K562 (cell line): ENCODE data around the gene THAP11. TPM values are rescaled to one million over a fixed set of nuclear protein-coding genes. Genes with fewer than 3 reads are reported as not detected.
A peak's percentile ranks its signal among the peaks of the same experiment; 100 is the strongest.

Experiments used
- ATF1 ChIP-seq, 2 experiments: fragments of 450-650 bp in 1 of 2; IDR thresholded peaks; 2 replicates each; pipeline ENCODE4 v1.6.1; 2016; ENCODE audit warnings: missing compliant biosample characterization in 1 of 2, missing genetic modification characterization in 1 of 2
- BACH1 ChIP-seq: fragments of 200-800 bp; sonication (Bioruptor generic); IDR thresholded peaks from 2 replicates; pipeline ENCODE4 v1.6.1; 2016; ENCODE audit warnings: missing genetic modification characterization, missing compliant biosample characterization
- EP300 ChIP-seq: IDR thresholded peaks from 2 replicates; pipeline ENCODE4 v1.6.1; 2012; ENCODE audit warnings: low read length, improper control_type of control experiment
- ETV6 ChIP-seq, 3 experiments: fragments of 150-350 bp in 1 of 3; sonication (generic) in 1 of 3; formaldehyde crosslinking in 1 of 3; IDR thresholded peaks; 2 replicates each; pipeline versions ENCODE4 v1.6.1 to v1.8.0; 2014 to 2022; ENCODE audit warnings: borderline replicate concordance in 2 of 3, low read depth in 2 of 3, antibody characterized with exemption in 1 of 3, low read length in 1 of 3, mild to moderate bottlenecking in 1 of 3, missing genetic modification reagents in 1 of 3
- FOXM1 ChIP-seq, 2 experiments: fragments of 450-650 bp in 1 of 2; sonication (generic) in 1 of 2; formaldehyde crosslinking in 1 of 2; IDR thresholded peaks; 2 replicates each; pipeline versions ENCODE4 v1.6.1 to v1.9.0; 2017 to 2022; ENCODE audit warnings: low read depth in 2 of 2, mild to moderate bottlenecking in 2 of 2, missing genetic modification reagents in 1 of 2, moderate library complexity in 1 of 2
- IRF2 ChIP-seq: sonication (generic); formaldehyde crosslinking; IDR thresholded peaks from 2 replicates; pipeline ENCODE4 v1.8.1; 2022; ENCODE audit warnings: mild to moderate bottlenecking, missing genetic modification reagents
- JUN ChIP-seq, 2 experiments: sonication (generic) in 1 of 2; formaldehyde crosslinking in 1 of 2; IDR thresholded peaks; 2 replicates each; pipeline versions ENCODE4 v1.6.1 to v1.8.0; 2012 to 2022; ENCODE audit warnings: borderline replicate concordance in 2 of 2, mild to moderate bottlenecking in 2 of 2, improper control_type of control experiment in 1 of 2, low read depth in 1 of 2, low read length in 1 of 2, missing genetic modification reagents in 1 of 2
- JUND ChIP-seq, 2 experiments: IDR thresholded peaks; 2 replicates in 1 of 2; 3 replicates in 1 of 2; pipeline ENCODE4 v1.6.1; 2011; ENCODE audit warnings: borderline replicate concordance in 2 of 2, low read depth in 2 of 2, low read length in 2 of 2, improper control_type of control experiment in 1 of 2, missing biosample characterization in 1 of 2, missing genetic modification characterization in 1 of 2, missing genetic modification reagents in 1 of 2
- KHSRP ChIP-seq: fragments of 450-650 bp; IDR thresholded peaks from 2 replicates; pipeline ENCODE4 v1.6.1; 2017
- NFRKB ChIP-seq: fragments of 450-650 bp; IDR thresholded peaks from 2 replicates; pipeline ENCODE4 v1.6.1; 2016; ENCODE audit warnings: low read depth
- PCBP1 ChIP-seq: fragments of 200-400 bp; formaldehyde crosslinking; IDR thresholded peaks from 2 replicates; pipeline ENCODE4 v1.6.1; 2018; ENCODE audit warnings: mild to moderate bottlenecking, low read depth, low read length; ENCODE audit not compliant: poor library complexity, severe bottlenecking
- POLR2AphosphoS5 ChIP-seq: IDR thresholded peaks from 2 replicates; pipeline ENCODE4 v1.6.1; 2011; ENCODE audit warnings: mild to moderate bottlenecking, low read depth, low read length, moderate library complexity; ENCODE audit not compliant: control insufficient read depth, insufficient read depth
- TAF1 ChIP-seq: IDR thresholded peaks from 2 replicates; pipeline ENCODE4 v1.6.1; 2011; ENCODE audit warnings: mild to moderate bottlenecking, low read length, moderate library complexity; ENCODE audit not compliant: insufficient read depth, control insufficient read depth, severe bottlenecking; ENCODE audit errors: extremely low read depth
- ZC3H4 ChIP-seq: sonication (generic); formaldehyde crosslinking; IDR thresholded peaks from 2 replicates; pipeline ENCODE4 v1.9.0; 2021; ENCODE audit warnings: missing genetic modification reagents, borderline replicate concordance
- ZNF232 ChIP-seq: sonication (generic); formaldehyde crosslinking; IDR thresholded peaks from 2 replicates; pipeline ENCODE4 v1.8.0; 2022; ENCODE audit warnings: mild to moderate bottlenecking, missing genetic modification reagents
- ZNF668 ChIP-seq: fragments of 250-450 bp; sonication (Bioruptor Pico); IDR thresholded peaks from 2 replicates; pipeline ENCODE4 v1.8.0; 2022; ENCODE audit warnings: mild to moderate bottlenecking, inconsistent platforms
- ZNF830 ChIP-seq: fragments of 250-450 bp; sonication (Bioruptor Pico); IDR thresholded peaks from 2 replicates; pipeline ENCODE4 v1.5.0; 2021; ENCODE audit warnings: mild to moderate bottlenecking
- polyA plus RNA-seq, 8 experiments: library from polyadenylated mRNA; depleted of rRNA in 4 of 8; stranded (reverse) in 5 of 8; unstranded in 3 of 8; fragments of >200 nt; fragmentation: Nextera tagmentation in 2 of 8; fragmentation: Illumina TruSeq in 1 of 8; extraction: Ambion mirVana in 2 of 8; extraction: Trizol in 1 of 8; gene quantifications; 2 replicates each; pipeline versions ENCODE4 v1.2.1 to v1.2.3, GENCODE V29; 2011 to 2014; ENCODE audit warnings: inconsistent platforms in 1 of 8, missing spikeins in 1 of 8
- total RNA-seq, 7 experiments: library from RNA; depleted of rRNA in 6 of 7; stranded (reverse); fragments of >200 nt in 6 of 7; fragmentation: Illumina TruSeq in 2 of 7; extraction: Trizol in 2 of 7; gene quantifications; 2 replicates each; pipeline versions ENCODE4 v1.2.1 to v1.2.3, GENCODE V29; 2011 to 2021; ENCODE audit warnings: low replicate concordance in 1 of 7
- TF ChIP-seq, protein P1 (sequence below): sonication (generic); formaldehyde crosslinking; IDR thresholded peaks from 2 replicates; pipeline ENCODE4 v1.8.1; 2022; ENCODE audit warnings: missing genetic modification reagents
- TF ChIP-seq, protein P2 (sequence below): fragments of 450-650 bp; formaldehyde crosslinking; conservative IDR thresholded peaks from 2 replicates; pipeline ENCODE4 v1.4.0; 2022; ENCODE audit warnings: mild to moderate bottlenecking, missing genetic modification characterization
- TF ChIP-seq, protein P3 (sequence below): IDR thresholded peaks from 2 replicates; pipeline ENCODE4 v1.6.1; 2016; ENCODE audit warnings: missing genetic modification characterization, missing compliant biosample characterization

THAP11 gene
- total and polyA plus RNA-seq, 9 of the 15 experiments (the other 6 are each of a cell fraction or from before 2014, with no cell fraction given) = 2.4 to 31.6 (median 21.4) TPM

DNA sequence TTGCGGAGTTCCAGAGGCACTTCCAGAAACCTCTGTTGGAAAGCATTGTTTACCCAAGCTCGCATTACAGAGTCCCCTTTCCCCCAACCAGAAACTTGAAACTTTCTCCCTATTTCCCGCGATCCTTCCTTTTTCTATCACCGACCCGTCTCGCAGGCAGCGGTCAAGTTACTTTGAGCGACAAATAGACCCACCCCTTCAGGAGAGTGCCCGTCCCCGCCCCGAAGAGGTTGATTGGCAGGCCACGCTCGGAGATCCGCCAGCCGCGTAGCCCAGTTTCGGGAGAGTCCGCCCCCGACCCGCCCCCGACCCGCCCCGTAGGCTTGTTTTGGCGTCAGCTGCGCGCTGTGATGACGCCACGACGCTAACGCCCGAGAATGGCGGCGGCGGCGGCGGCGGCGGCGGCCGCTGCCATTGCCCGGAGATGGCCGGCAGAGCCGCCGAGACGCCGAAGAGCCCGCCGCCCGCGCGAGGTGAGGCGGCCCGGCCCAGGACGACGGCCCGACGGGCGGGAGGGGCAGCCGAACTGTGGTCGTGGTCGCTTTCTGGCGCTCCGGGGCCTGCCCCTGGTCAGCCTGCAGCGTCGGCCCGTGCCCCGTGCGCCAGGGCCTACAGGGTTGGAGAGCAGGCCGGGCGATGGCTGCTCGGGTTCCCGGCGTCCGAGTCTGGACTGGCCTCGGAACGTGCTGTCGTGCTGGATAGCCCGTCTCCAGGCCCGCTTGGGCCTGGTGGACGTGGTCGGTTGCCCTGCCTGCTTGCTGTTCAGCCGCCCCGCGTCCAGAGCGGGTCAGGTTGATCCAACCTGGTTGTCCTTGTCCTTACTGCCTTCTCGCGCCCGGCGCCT is 51.0 kb downstream of the THAP11 start, which contains the start of gene PSKH1 (continued):
- TF ChIP-seq, protein P1, sequence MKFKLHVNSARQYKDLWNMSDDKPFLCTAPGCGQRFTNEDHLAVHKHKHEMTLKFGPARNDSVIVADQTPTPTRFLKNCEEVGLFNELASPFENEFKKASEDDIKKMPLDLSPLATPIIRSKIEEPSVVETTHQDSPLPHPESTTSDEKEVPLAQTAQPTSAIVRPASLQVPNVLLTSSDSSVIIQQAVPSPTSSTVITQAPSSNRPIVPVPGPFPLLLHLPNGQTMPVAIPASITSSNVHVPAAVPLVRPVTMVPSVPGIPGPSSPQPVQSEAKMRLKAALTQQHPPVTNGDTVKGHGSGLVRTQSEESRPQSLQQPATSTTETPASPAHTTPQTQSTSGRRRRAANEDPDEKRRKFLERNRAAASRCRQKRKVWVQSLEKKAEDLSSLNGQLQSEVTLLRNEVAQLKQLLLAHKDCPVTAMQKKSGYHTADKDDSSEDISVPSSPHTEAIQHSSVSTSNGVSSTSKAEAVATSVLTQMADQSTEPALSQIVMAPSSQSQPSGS (CRISPR knock-in tag) = peak; percentile 82
- TF ChIP-seq JUN (IDR thresholded peaks at IDR 0.05; ENCODE audit: borderline replicate concordance, low read depth, low read length) (no peak), JUN (CRISPR knock-in tag; IDR thresholded peaks at IDR 0.05; ENCODE audit: borderline replicate concordance) (peak; percentile 84), NFRKB (peak; percentile 28; the same call in 1 of the 2 replicates), ZNF830 (0 out of 2 replicates have a peak, but pooled peaks have one; percentile 15), JUND (IDR thresholded peaks at IDR 0.05; ENCODE audit: borderline replicate concordance, low read depth, low read length) (peak; percentile 3; the same call in 1 of the 2 replicates), JUND (tag; IDR thresholded peaks at IDR 0.05; ENCODE audit: borderline replicate concordance, low read depth, low read length) (no peak), ZNF668 (CRISPR knock-in tag) (0 out of 2 replicates have a peak, but pooled peaks have one; percentile 23), ZNF232 (CRISPR knock-in tag) (peak; percentile 30; the same call in 1 of the 2 replicates), POLR2AphosphoS5 (peak; percentile 62), TAF1 (peak; percentile 75), ATF1 (CRISPR knock-in tag; IDR thresholded peaks at IDR 0.05) (peak; percentile 90), ATF1 (tag; IDR thresholded peaks at IDR 0.05) (peak; percentile 97), KHSRP (peak; percentile 39; the same call in 1 of the 2 replicates), FOXM1 (IDR thresholded peaks at IDR 0.05; ENCODE audit: low read depth) (no peak), FOXM1 (CRISPR knock-in tag; IDR thresholded peaks at IDR 0.05; ENCODE audit: low read depth) (0 out of 2 replicates have a peak, but pooled peaks have one; percentile 73), ETV6 (IDR thresholded peaks at IDR 0.05; ENCODE audit: borderline replicate concordance in 1 of 2, low read depth in 2 of 2, low read length in 1 of 2) (no peak), ETV6 (CRISPR knock-in tag; IDR thresholded peaks at IDR 0.05; ENCODE audit: borderline replicate concordance) (no peak), ZC3H4 (CRISPR knock-in tag) (no peak), PCBP1 (peak; percentile 49), BACH1 (no peak; the same call in 1 of the 2 replicates), IRF2 (CRISPR knock-in tag) (peak; percentile 89; the same call in 1 of the 2 replicates), EP300 (0 out of 2 replicates have a peak, but pooled peaks have one; percentile 1)
- TF ChIP-seq, protein P2, sequence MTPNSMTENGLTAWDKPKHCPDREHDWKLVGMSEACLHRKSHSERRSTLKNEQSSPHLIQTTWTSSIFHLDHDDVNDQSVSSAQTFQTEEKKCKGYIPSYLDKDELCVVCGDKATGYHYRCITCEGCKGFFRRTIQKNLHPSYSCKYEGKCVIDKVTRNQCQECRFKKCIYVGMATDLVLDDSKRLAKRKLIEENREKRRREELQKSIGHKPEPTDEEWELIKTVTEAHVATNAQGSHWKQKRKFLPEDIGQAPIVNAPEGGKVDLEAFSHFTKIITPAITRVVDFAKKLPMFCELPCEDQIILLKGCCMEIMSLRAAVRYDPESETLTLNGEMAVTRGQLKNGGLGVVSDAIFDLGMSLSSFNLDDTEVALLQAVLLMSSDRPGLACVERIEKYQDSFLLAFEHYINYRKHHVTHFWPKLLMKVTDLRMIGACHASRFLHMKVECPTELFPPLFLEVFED (CRISPR knock-in tag) = no peak
- TF ChIP-seq, protein P3, sequence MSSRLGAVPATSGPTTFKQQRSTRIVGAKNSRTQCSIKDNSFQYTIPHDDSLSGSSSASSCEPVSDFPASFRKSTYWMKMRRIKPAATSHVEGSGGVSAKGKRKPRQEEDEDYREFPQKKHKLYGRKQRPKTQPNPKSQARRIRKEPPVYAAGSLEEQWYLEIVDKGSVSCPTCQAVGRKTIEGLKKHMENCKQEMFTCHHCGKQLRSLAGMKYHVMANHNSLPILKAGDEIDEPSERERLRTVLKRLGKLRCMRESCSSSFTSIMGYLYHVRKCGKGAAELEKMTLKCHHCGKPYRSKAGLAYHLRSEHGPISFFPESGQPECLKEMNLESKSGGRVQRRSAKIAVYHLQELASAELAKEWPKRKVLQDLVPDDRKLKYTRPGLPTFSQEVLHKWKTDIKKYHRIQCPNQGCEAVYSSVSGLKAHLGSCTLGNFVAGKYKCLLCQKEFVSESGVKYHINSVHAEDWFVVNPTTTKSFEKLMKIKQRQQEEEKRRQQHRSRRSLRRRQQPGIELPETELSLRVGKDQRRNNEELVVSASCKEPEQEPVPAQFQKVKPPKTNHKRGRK = no peak
